GM12891 (cell line): Measurements from ENCODE around the gene TBC1D22A.

Experiments
- PAX5 ChIP-seq: IDR thresholded peaks from 2 replicates; pipeline ENCODE4 v1.6.1; 2011; ENCODE audit warnings: low read length, moderate library complexity, mild to moderate bottlenecking; ENCODE audit not compliant: insufficient read depth, severe bottlenecking
- POLR2A ChIP-seq: IDR thresholded peaks from 2 replicates; pipeline ENCODE4 v1.6.1; 2011; ENCODE audit warnings: low read depth, low read length, control low read depth
- POLR2AphosphoS5 ChIP-seq: IDR thresholded peaks from 2 replicates; pipeline ENCODE4 v1.6.1; 2011; ENCODE audit warnings: low read depth, low read length, control low read depth
- POU2F2 ChIP-seq: IDR thresholded peaks from 2 replicates; pipeline ENCODE4 v1.6.1; 2011; ENCODE audit warnings: low read depth, mild to moderate bottlenecking, control low read depth, low read length, moderate library complexity
- SPI1 ChIP-seq: IDR thresholded peaks from 2 replicates; pipeline ENCODE4 v1.6.1; 2011; ENCODE audit warnings: low read depth, low read length, control low read depth
- TAF1 ChIP-seq: IDR thresholded peaks from 2 replicates; pipeline ENCODE4 v1.6.1; 2011; ENCODE audit warnings: low read depth, low read length, control low read depth

- no peak for TF ChIP-seq POLR2A
- TF ChIP-seq POLR2AphosphoS5 = no peak
- TF ChIP-seq POU2F2 = no peak
- no peak for TF ChIP-seq TAF1
- no peak for TF ChIP-seq SPI1
- no peak for TF ChIP-seq PAX5
These were observed 283.4 kb downstream of the TBC1D22A start for GRCh38 chr22:47045691-47046410.
